ENCODE data around the gene INO80C.

INO80C gene, protein sequence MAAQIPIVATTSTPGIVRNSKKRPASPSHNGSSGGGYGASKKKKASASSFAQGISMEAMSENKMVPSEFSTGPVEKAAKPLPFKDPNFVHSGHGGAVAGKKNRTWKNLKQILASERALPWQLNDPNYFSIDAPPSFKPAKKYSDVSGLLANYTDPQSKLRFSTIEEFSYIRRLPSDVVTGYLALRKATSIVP

DNA sequence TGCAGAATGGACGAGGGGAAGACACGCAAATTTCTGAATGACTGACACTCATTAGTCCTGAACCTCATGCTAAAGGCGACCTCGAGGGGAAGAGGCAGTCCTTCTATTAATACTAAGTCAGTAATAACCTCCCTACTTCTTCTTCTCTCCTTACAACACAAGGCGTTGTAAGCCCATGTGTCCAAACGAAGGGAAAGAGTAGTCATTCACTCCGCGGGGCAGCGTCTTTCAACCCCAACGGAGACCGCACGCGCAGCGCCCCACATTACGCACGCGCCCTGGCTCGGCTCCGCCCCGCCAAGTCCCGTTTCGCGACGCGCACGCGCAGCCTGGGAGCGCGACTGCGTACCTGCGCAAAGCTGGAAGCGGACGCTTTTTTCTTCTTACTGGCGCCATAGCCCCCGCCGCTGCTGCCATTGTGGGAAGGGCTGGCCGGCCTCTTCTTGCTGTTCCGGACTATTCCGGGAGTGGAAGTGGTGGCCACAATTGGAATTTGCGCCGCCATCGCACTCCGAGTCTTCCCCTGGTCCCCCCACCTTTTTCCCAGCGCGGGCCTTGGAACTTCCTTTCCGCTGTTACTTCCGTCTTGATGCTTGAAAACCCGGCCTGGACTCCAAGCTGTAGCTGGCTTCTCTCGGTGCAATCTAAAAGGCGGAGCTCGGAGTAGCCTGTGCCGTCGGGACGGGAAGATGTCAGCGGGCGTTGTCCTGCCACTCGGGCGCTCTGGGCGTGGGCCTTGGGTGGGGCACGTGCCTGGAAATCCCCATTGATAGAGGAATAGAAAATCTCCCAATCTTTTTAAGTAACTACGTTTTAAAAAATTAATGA is at the start of gene INO80C:
INO80C (minus strand) TSS at position 591 of the 828 bp plus-strand sequence; CDS start at position 505, 86 bp downstream.
- DNase-seq (ENCODE audit: low spot score), result peak; percentile 96

- no peak for DNase-seq (ENCODE audit: low spot score)
Measured at GRCh38 chr18:35547008-35547605, 49.3 kb upstream of the INO80C start.

DNA sequence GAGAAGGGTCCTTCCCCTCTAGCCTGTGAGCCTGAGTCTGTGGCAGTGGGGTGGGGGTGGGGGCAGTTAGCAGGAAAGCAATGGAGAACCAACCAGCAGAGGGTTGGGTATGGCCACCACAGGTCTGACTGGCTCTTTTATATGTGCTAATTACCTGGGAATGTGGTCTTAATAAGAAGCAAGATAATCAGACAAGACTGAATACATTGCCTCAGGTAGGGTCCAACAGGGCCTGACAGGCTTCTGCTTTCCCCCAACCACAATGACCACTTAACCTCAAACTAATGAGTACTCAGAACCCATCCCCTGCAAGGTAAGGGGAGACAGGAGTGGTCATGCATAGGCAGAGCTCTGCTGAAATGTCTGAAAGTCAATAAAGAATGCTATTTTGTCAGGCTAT is 44.6 kb upstream of the INO80C start:
- DNase-seq (ENCODE audit: low spot score), result no peak

DNA sequence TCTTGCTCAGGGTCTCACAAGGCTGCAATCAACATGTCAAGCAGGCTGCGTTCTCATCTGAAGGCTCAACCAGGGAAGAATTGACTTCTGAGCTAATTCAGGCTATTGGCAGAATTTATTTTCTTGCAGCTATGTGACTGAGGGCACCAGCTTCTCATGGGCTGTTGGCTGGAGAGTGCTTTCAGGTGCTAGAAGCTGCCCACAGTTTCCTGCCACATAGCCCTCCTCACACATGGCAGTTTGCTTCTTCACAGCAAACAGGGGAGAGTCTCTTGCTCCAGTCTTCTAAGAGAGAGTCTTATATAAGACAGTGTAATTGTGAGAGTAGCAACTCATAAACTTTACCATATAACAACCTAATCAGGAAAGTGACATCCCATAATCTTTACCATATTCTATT is 37.5 kb upstream of the INO80C start:
- no peak for DNase-seq (ENCODE audit: low spot score)

GRCh38 chr18:35533916-35534405 is 36.2 kb upstream of the INO80C start:
- DNase-seq (ENCODE audit: low spot score), result no peak

- no peak for DNase-seq (ENCODE audit: low spot score)
Measured at GRCh38 chr18:35528749-35529274, 31.1 kb upstream of the INO80C start.

- DNase-seq (ENCODE audit: low spot score), result no peak
Measured at GRCh38 chr18:35526495-35527059, 28.8 kb upstream of the INO80C start.

GRCh38 chr18:35525795-35526494 is 28.2 kb upstream of the INO80C start:
- no peak for DNase-seq (ENCODE audit: low spot score)

GRCh38 chr18:35524226-35524625 is 26.5 kb upstream of the INO80C start:
- DNase-seq (ENCODE audit: low spot score), result no peak

DNA sequence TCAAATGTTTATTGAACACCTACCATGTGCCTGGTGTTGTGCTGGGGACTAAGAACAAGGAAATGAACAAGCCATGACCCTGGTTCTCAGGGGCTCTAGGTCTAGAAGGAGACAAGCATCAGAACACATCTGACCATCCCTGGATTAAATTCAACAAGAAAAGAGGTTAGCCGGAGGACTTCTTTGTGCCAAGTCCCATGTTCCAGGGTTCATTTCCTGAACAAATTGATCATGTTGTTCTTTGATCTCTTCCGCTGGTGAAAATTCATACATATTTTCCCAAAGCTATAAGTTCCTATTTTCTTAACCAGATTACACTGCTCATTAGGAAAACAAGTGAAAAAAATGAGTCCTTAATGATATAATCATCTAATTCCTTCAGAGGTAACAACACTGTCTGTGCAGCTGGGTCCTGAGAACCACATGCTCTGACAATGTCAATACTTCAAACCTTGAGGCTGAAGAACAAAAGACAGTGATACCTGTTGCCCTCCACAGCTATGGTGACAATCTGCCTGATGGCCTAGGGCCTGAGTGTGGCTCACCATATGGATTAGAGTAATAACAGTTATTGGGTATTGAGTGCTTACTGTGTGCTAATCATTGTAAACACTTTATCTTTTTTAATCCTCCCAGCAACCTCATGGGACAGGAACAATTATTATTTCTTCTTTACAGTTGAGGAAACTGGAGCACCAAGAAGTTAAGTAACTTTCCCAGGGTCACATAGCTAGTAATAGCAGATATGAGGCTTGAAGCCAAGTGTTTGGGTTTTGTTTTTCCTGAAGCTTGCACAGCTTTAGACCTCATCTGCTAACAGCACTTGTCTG is 24.6 kb upstream of the INO80C start:
- DNase-seq (ENCODE audit: low spot score), result no peak

DNA sequence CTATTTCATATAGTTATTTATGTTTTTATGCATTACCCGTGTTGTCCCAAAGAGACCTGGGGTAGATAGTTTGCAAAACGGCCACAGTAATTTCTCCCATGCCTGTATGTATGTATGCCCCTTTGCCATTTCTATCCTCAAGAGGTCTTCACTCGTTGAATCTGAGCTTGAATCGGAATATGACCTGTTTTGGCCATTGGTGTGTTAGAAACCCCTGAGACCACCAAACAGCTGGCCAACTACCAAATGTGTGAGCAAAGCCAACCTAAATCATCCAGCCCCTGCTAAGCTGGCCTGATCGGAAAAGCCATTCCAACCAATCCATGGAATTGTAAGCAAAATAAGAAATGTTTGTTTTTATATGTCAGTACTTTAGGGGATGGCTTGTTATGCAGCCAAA is 23.4 kb upstream of the INO80C start:
- no peak for DNase-seq (ENCODE audit: low spot score)

GRCh38 chr18:35519148-35519899 is 21.6 kb upstream of the INO80C start:
- DNase-seq (ENCODE audit: low spot score), result no peak

DNA sequence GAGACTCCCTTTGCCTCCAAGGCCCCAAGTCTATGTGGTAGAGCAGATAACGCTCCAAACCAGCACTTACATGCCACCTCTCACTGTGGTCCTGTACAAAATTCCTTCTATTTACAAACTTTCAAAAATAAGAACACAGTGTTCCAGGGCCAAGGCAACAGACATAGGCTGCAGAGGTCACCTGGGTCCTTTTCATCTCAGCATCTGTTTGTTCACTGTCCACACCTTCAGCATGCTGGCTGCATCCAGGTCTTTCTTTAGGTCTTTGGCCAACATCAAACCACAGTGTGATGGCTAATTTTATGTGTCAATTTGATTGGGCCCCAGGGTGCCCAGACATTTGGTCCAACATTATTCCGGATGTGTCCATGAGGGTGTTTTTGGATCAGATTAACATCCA is 20.0 kb upstream of the INO80C start:
- DNase-seq (ENCODE audit: low spot score), result no peak

DNA sequence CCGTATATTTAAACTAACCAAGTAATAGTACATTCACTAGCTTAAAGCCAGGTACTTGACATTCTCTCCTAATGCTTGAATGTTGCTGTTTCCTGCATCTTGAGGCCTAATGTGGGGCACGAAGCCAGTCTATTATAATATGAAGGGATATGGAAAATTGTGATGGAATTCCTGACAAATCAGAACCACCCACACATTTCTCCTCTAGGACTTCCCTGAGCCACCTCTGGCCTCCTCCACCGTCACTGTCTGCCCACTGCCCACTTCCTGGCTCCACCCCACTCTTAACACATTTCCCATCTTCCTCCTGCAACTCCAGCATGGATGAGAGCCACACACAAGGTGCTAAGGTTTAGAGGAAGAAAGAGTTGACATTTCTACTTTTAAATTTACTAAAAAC is 19.0 kb upstream of the INO80C start:
- DNase-seq (ENCODE audit: low spot score), result no peak

DNA sequence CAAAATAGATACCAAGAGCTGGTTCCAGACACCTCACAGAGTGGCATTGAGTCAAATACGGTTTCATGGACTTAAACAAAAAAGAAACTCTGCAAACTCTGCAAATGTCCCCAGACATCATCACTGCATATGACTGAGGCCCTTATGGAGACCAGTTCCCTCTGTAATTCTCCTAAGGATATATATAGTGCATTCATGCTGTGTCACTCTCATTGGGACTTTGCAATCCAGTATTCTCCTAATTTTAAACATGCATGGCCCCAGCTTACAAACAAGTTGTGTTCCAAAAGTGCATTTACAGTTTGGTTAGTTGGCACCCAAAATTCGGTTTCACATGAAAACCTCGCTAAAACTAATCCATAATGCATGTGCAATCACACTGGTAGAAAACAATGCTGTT is 18.6 kb upstream of the INO80C start:
- DNase-seq (ENCODE audit: low spot score), result no peak

DNA sequence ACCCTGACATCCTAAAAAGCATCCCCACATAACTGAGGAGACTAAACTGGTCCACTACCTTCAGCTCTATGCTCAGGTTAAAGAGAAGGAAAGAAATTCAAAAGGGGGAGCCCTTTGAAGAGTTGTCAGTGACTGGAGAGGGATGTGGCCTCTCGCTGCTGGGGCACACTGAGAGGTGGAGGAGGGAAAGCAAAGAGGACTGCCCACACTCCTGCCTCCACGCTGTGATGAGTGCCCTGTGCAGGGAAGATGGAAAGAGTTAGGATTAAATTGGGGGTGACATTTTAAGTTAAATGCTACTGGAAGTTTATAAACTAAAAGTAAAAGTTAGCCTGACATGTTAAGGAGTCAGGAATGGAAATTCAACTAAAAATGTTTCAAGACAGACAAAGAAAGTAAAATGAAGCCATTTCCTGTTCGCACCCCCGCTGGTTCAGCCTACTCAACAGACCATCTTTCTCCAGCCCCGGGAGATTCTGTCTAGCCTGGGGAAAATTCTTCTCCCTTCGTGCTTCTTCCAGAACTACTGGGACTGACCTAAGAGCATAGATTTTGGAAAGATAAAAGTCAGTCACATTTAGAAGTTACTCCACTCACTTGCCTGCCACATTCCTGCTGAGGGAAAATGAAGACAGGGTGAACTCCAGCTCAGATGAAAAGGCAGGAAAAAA is 17.8 kb upstream of the INO80C start:
- DNase-seq (ENCODE audit: low spot score), result no peak

- no peak for DNase-seq (ENCODE audit: low spot score)
Measured at GRCh38 chr18:35514752-35515459, 17.1 kb upstream of the INO80C start.

- no peak for DNase-seq (ENCODE audit: low spot score)
Measured at GRCh38 chr18:35514283-35514682, 16.5 kb upstream of the INO80C start.
